Measurements from ENCODE around the gene THEMIS2. TPM values are rescaled to one million over a fixed set of nuclear protein-coding genes. Genes with fewer than 3 reads are reported as not detected.
A peak's percentile ranks its signal among the peaks of the same experiment; 100 is the strongest.

THEMIS2 gene
- total RNA-seq, 4 donors from 2014 or later = 20.1 to 36.0 (median 25.0) TPM

GRCh38 chr1:27858949-27859576, 13.3 kb upstream of the THEMIS2 start:
- H3K36me3 ChIP-seq = no peaks in the 10 kb centered on the region
- peaks cover 18 to 27% of the 10 kb centered on the region in 2 donors for H3K4me1 ChIP-seq
- no peaks in the 10 kb centered on the region for H3K27me3 ChIP-seq
- no peaks in the 10 kb centered on the region for H3K9me3 ChIP-seq
- TF ChIP-seq POLR2A (IDR thresholded peaks at IDR 0.05) (no peak), CTCF (IDR thresholded peaks at IDR 0.05) (no peak)
- no peak overlapping the region for H3K27ac ChIP-seq
- DNase-seq = no peak
- WGBS, 2 donors = 89 to 92% methylated on average over 14 of the region's 14 CpGs
- no peak overlapping the region for H3K4me3 ChIP-seq (replicated peaks in 1 of 3)
- intact Hi-C loops (cut with DNase I) = loop anchor here (5.0 kb wide), 1 partner anchor 123 kb away; no protein-coding TSS in a partner anchor

GRCh38 chr1:27861436-27861835, 10.9 kb upstream of the THEMIS2 start:
- H3K9me3 ChIP-seq = no peaks in the 10 kb centered on the region
- intact Hi-C loops (cut with DNase I) = no loop called here
- H3K27me3 ChIP-seq = no peaks in the 10 kb centered on the region
- peaks cover 18 to 32% of the 10 kb centered on the region in 2 donors for H3K4me1 ChIP-seq
- H3K4me3 ChIP-seq (replicated peaks in 1 of 3) = no peak overlapping the region
- H3K27ac ChIP-seq = no peak overlapping the region
- no peak for DNase-seq
- TF ChIP-seq CTCF (IDR thresholded peaks at IDR 0.05) (no peak), POLR2A (IDR thresholded peaks at IDR 0.05) (no peak)
- no peaks in the 10 kb centered on the region for H3K36me3 ChIP-seq
- WGBS, 2 donors = 93 to 96% methylated on average over 10 of the region's 10 CpGs

- TF ChIP-seq CTCF (IDR thresholded peaks at IDR 0.05) = no peak
- TF ChIP-seq POLR2A (IDR thresholded peaks at IDR 0.05) = no peak
- Histone ChIP-seq H3K36me3 (no peaks in the 10 kb centered on the region), H3K4me3 (replicated peaks in 1 of 3) (no peak overlapping the region), H3K4me1 (peaks cover 18 to 32% of the 10 kb centered on the region in 2 donors), H3K27ac (peak overlapping the region in 2 of 3 donors; percentile 86 to 89), H3K27me3 (no peaks in the 10 kb centered on the region), H3K9me3 (no peaks in the 10 kb centered on the region)
- WGBS, 2 donors = 89 to 90% methylated on average over 3 of the region's 3 CpGs
- intact Hi-C loops (cut with DNase I) = no loop called here
- DNase-seq = no peak
These were observed 10.3 kb upstream of the THEMIS2 start for GRCh38 chr1:27862004-27862403.

- DNase-seq = peak; percentile 90 to 92
- 61 to 67% methylated on average over 8 to 9 of the region's 9 CpGs for WGBS, 2 donors
- Histone ChIP-seq H3K4me1 (peaks cover 18 to 32% of the 10 kb centered on the region in 2 donors), H3K4me3 (replicated peaks in 1 of 3) (no peak overlapping the region), H3K9me3 (no peaks in the 10 kb centered on the region), H3K36me3 (no peaks in the 10 kb centered on the region), H3K27me3 (no peaks in the 10 kb centered on the region), H3K27ac (peak overlapping the region; percentile 74 to 89 (median 86))
- intact Hi-C loops (cut with DNase I) = no loop called here
- TF ChIP-seq CTCF (IDR thresholded peaks at IDR 0.05) (peak in 1 of 6 experiments; percentile 10), POLR2A (IDR thresholded peaks at IDR 0.05) (peak in 1 of 2 donors; percentile 24)
These were observed 9.4 kb upstream of the THEMIS2 start for GRCh38 chr1:27862671-27863537.

- WGBS, 2 donors = 87 to 88% methylated on average over 1 of the region's 1 CpG
- no peak for DNase-seq
- H3K27me3 ChIP-seq = no peaks in the 10 kb centered on the region
- intact Hi-C loops (cut with DNase I) = no loop called here
- H3K4me1 ChIP-seq = peaks cover 15 to 28% of the 10 kb centered on the region in 2 donors
- TF ChIP-seq POLR2A (IDR thresholded peaks at IDR 0.05) = no peak
- no peak for TF ChIP-seq CTCF (IDR thresholded peaks at IDR 0.05)
- H3K9me3 ChIP-seq = no peaks in the 10 kb centered on the region
- H3K36me3 ChIP-seq = no peaks in the 10 kb centered on the region
- peak overlapping the region; percentile 74 to 89 (median 86) for H3K27ac ChIP-seq
- H3K4me3 ChIP-seq (replicated peaks in 1 of 3) = no peak overlapping the region
These were observed 8.8 kb upstream of the THEMIS2 start for GRCh38 chr1:27863538-27863915.
